GM12878 (cell line): ENCODE results near the gene LMBR1. TPM values are rescaled to one million over a fixed set of nuclear protein-coding genes. Genes with fewer than 3 reads are reported as not detected.

Experiments used
- ATAC-seq: fragments of 200-7000 bp; cut with Tn5 transposase; 3 replicates; pipeline ENCODE4 v1.9.1; 2020; ENCODE audit warnings: mild to moderate bottlenecking, moderate library complexity
- BruUV-seq: library from RNA; stranded (reverse); fragments of 400-500 nt; replicated peaks from 2 replicates; lab custom pipeline; 2021; lab: Mats Ljungman, UMichigan
- CTCF ChIA-PET: fragments of 300-600 bp; sonication (Branson Sonifier 250); formaldehyde crosslinking; extraction: SDS; loops from one replicate; lab custom pipeline; 2021; ENCODE audit warnings: inconsistent platforms; lab: Yijun Ruan, JAX
- POLR2A ChIA-PET: fragments of 350-600 bp; formaldehyde crosslinking; extraction: SDS; loops from one replicate; lab custom pipeline; 2021; ENCODE audit warnings: inconsistent platforms; lab: Charles Lee
- RAD21 ChIA-PET: fragments of 300-600 bp; sonication (Branson Sonifier 250); formaldehyde crosslinking; loops from one replicate; lab custom pipeline; 2023; ENCODE audit warnings: antibody characterized with exemption; ENCODE audit not compliant: unreplicated experiment; lab: Charles Lee
- SMC1A ChIA-PET: fragments of 300-600 bp; sonication (Branson Sonifier 250); formaldehyde crosslinking; loops from one replicate; lab custom pipeline; 2023; ENCODE audit not compliant: unreplicated experiment, uncharacterized antibody; lab: Charles Lee
- DNase-seq: peaks from one replicate; pipeline ENCODE4 v3.0.0-alpha.2; 2011; ENCODE audit warnings: low read depth, low spot score
- FAIRE-seq: peaks from 3 replicates; lab custom pipeline; 2011; peaks lifted over from hg19 to GRCh38; lab: Jason Lieb, UNC
- H2AFZ ChIP-seq: 2 replicates; pipeline ENCODE4 v1.6.0; 2011; ENCODE audit warnings: low read depth, low read length, control low read depth; ENCODE audit not compliant: control insufficient read depth
- H3K27ac ChIP-seq: 2 replicates; pipeline ENCODE4 v1.5.1; 2011; ENCODE audit warnings: control low read depth; ENCODE audit not compliant: control insufficient read depth, insufficient read depth
- H3K27me3 ChIP-seq, 2 experiments: replicated peaks in 1 of 2; 2 replicates each; pipeline versions ENCODE4 v1.6.0 to v1.6.1; 2011; ENCODE audit warnings: low read length in 1 of 2; ENCODE audit not compliant: control insufficient read depth in 2 of 2, insufficient read depth in 2 of 2
- H3K36me3 ChIP-seq, 2 experiments: 2 replicates each; pipeline ENCODE4 v1.5.1; 2011; ENCODE audit warnings: low read length in 1 of 2; ENCODE audit not compliant: control insufficient read depth in 2 of 2, insufficient read depth in 2 of 2
- H3K4me1 ChIP-seq: 2 replicates; pipeline ENCODE4 v1.6.1; 2011; ENCODE audit warnings: mild to moderate bottlenecking, low read length, moderate library complexity, mixed read lengths; ENCODE audit not compliant: control insufficient read depth, insufficient read depth
- H3K4me2 ChIP-seq: 2 replicates; pipeline ENCODE4 v1.6.0; 2011; ENCODE audit warnings: control low read depth; ENCODE audit not compliant: control insufficient read depth, insufficient read depth
- H3K4me3 ChIP-seq: fragments of 200-600 bp; sonication (generic); 2 replicates; pipeline ENCODE4 v1.5.1; 2016
- H3K79me2 ChIP-seq: 2 replicates; pipeline ENCODE4 v1.6.0; 2011; ENCODE audit warnings: low read length; ENCODE audit not compliant: control insufficient read depth, insufficient read depth
- H3K9ac ChIP-seq: 2 replicates; pipeline ENCODE4 v1.8.0; 2011; ENCODE audit warnings: low read length, control low read depth, mixed read lengths; ENCODE audit not compliant: control insufficient read depth, insufficient read depth
- H3K9me3 ChIP-seq: replicated peaks from 3 replicates; pipeline ENCODE4 v1.5.1; 2011; ENCODE audit warnings: mild to moderate bottlenecking, low read length; ENCODE audit not compliant: control insufficient read depth, insufficient read depth
- H4K20me1 ChIP-seq: 2 replicates; pipeline ENCODE4 v1.6.0; 2011; ENCODE audit not compliant: control insufficient read depth, insufficient read depth
- ATF3 ChIP-seq: IDR thresholded peaks from 2 replicates; pipeline ENCODE4 v1.6.1; 2011; ENCODE audit warnings: low read depth, mild to moderate bottlenecking, low read length, moderate library complexity, borderline replicate concordance; ENCODE audit errors: extremely low read depth
- CTCF ChIP-seq, 3 experiments: IDR thresholded peaks in 2 of 3; conservative IDR thresholded peaks in 1 of 3; 2 replicates each; pipeline ENCODE4 v1.5.1; 2011; ENCODE audit warnings: low read depth in 3 of 3, low read length in 3 of 3, mild to moderate bottlenecking in 3 of 3, control low read depth in 2 of 3, moderate library complexity in 2 of 3, inconsistent platforms in 1 of 3, mixed read lengths in 1 of 3; ENCODE audit not compliant: control insufficient read depth in 2 of 3, insufficient read depth in 1 of 3; ENCODE audit errors: extremely low read depth in 1 of 3
- EP300 ChIP-seq, 2 experiments: fragments of 150-350 bp in 1 of 2; IDR thresholded peaks; 2 replicates each; pipeline ENCODE4 v1.6.1; 2011 to 2012; ENCODE audit warnings: low read depth in 2 of 2, low read length in 2 of 2, borderline replicate concordance in 1 of 2, improper control_type of control experiment in 1 of 2, inconsistent platforms in 1 of 2; ENCODE audit not compliant: control insufficient read depth in 1 of 2
- IKZF2 ChIP-seq, 2 experiments: fragments of 450-650 bp; IDR thresholded peaks; 2 replicates each; pipeline ENCODE4 v1.6.1; 2017; ENCODE audit warnings: mild to moderate bottlenecking in 2 of 2, moderate library complexity in 2 of 2
- MAX ChIP-seq: IDR thresholded peaks from 2 replicates; pipeline ENCODE4 v1.6.1; 2012; ENCODE audit warnings: low read depth, low read length, improper control_type of control experiment
- NFYA ChIP-seq: IDR thresholded peaks from 2 replicates; pipeline ENCODE4 v1.6.1; 2011; ENCODE audit warnings: low read depth, mild to moderate bottlenecking, low read length, improper control_type of control experiment, borderline replicate concordance
- POU2F2 ChIP-seq: IDR thresholded peaks from 3 replicates; pipeline ENCODE4 v1.6.1; 2011; ENCODE audit warnings: low read depth, mild to moderate bottlenecking, low read length, borderline replicate concordance
- RELB ChIP-seq: fragments of 450-650 bp; IDR thresholded peaks from 2 replicates; pipeline ENCODE4 v1.6.1; 2017; ENCODE audit warnings: low read depth, mild to moderate bottlenecking, moderate library complexity
- SMC3 ChIP-seq: IDR thresholded peaks from 2 replicates; pipeline ENCODE4 v1.6.1; 2011; ENCODE audit warnings: low read length, improper control_type of control experiment, borderline replicate concordance
- TCF7 ChIP-seq: IDR thresholded peaks from 2 replicates; pipeline ENCODE4 v1.6.1; 2014; ENCODE audit warnings: antibody characterized with exemption, borderline replicate concordance
- WGBS: methylation state at CpG from one replicate; pipeline ENCODE4 v1.1.6; 2016; ENCODE audit warnings: low lambda C conversion rate; ENCODE audit not compliant: insufficient replicate concordance, insufficient coverage; ENCODE audit errors: missing lambda C conversion rate; 5-methylcytosine and 5-hydroxymethylcytosine counted together
- in situ Hi-C: fragments of 300-500 bp; cut with MboI; formaldehyde crosslinking; loops from 9 replicates; pipeline ENCODE4 v1.14.3; 2018; ENCODE audit warnings: mixed read lengths
- intact Hi-C: fragments of 100-400 bp; cut with micrococcal nuclease; formaldehyde crosslinking; loops from one replicate; pipeline ENCODE4 v1.14.2; 2022; ENCODE audit not compliant: unreplicated experiment
- polyA plus RNA-seq, 11 experiments: library from polyadenylated mRNA; depleted of rRNA in 4 of 11; unstranded in 6 of 11; stranded (reverse) in 5 of 11; fragments of >200 nt; fragmentation: Nextera tagmentation in 4 of 11; fragmentation: Illumina TruSeq in 1 of 11; extraction: Ambion mirVana in 4 of 11; extraction: Trizol in 1 of 11; gene quantifications; 1 replicate in 1 of 11; 2 replicates in 10 of 11; pipeline versions ENCODE4 v1.2.1 to v1.2.3, GENCODE V29; 2011 to 2016; ENCODE audit warnings: inconsistent platforms in 2 of 11, missing spikeins in 2 of 11, low read depth in 1 of 11
- total RNA-seq, 4 experiments: library from RNA; depleted of rRNA in 3 of 4; stranded (reverse); fragments of >200 nt in 3 of 4; fragmentation: Illumina TruSeq in 1 of 4; extraction: Trizol in 1 of 4; gene quantifications; 2 replicates each; pipeline versions ENCODE4 v1.2.1 to v1.2.3, GENCODE V29; 2013 to 2021
- TF ChIP-seq, protein P1 (sequence below): fragments of 450-650 bp; IDR thresholded peaks from 2 replicates; pipeline ENCODE4 v1.6.1; 2017; ENCODE audit warnings: antibody characterized with exemption, mild to moderate bottlenecking, moderate library complexity
- TF ChIP-seq, protein P2 (sequence below): IDR thresholded peaks from 2 replicates; pipeline ENCODE4 v1.6.1; 2012; ENCODE audit warnings: low read length, inconsistent platforms

The LMBR1 gene
- total and polyA plus RNA-seq, 10 of the 15 experiments (the other 5 are each of a cell fraction or from before 2014, with no cell fraction given) = 4.0 to 63.5 (median 28.8) TPM

DNA sequence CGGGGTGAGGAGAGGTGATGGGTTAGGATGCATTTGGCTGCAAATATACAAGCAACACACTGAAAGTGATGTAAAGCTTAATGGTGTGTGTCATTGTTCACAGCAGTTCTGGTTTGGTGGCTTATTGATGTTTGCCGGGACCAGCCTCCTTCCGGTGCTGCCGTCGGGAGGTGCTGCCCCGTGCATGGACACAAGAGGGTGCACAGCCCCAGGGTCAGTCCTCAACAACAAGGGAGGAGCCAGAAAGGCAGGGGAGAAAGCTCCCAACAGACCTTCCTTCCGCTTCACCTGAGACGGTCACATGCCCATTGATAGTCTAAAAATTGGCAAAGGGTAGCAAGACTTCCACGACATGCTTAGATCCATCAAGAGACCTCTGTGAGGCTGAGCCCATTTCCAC, 242.9 kb downstream of the LMBR1 start:
- no TSS peak for BruUV-seq
- Histone ChIP-seq H3K9ac (no peak overlapping the region), H4K20me1 (no peaks in the 10 kb centered on the region), H3K27me3 (no peaks in the 10 kb centered on the region), H2AFZ (no peak overlapping the region), H3K4me3 (no peak overlapping the region), H3K36me3 (no peaks in the 10 kb centered on the region), H3K27ac (no peak overlapping the region), H3K79me2 (no peaks in the 10 kb centered on the region), H3K4me2 (no peak overlapping the region), H3K9me3 (no peaks in the 10 kb centered on the region), H3K4me1 (peaks cover 7% of the 10 kb centered on the region)
- intact Hi-C loops (loop anchor here (1.0 kb wide), 1 partner anchor 167 kb away; no protein-coding TSS in a partner anchor), in situ Hi-C loops (no loop called here)
- ChIA-PET POLR2A (no interaction called here), SMC1A (interaction anchor here (0.5 to 2.3 kb wide), 4 partner anchors 9 to 238 kb away, joined by 3 to 5 read pairs (median 4); no protein-coding TSS in a partner anchor), RAD21 (interaction anchor here (0.7 to 1.7 kb wide), 2 partner anchors 9 to 167 kb away, joined by 3 to 5 read pairs; partner anchors contain the start of gene RNF32), CTCF (interaction anchor here (1.0 to 1.4 kb wide), 3 partner anchors 40 to 176 kb away, joined by 3 read pairs; no protein-coding TSS in a partner anchor)
- peak; percentile 83 for ATAC-seq
- DNase-seq = no peak
- WGBS = 73% methylated on average over 9 of the region's 9 CpGs
- FAIRE-seq = no peak
- TF ChIP-seq, protein P1, sequence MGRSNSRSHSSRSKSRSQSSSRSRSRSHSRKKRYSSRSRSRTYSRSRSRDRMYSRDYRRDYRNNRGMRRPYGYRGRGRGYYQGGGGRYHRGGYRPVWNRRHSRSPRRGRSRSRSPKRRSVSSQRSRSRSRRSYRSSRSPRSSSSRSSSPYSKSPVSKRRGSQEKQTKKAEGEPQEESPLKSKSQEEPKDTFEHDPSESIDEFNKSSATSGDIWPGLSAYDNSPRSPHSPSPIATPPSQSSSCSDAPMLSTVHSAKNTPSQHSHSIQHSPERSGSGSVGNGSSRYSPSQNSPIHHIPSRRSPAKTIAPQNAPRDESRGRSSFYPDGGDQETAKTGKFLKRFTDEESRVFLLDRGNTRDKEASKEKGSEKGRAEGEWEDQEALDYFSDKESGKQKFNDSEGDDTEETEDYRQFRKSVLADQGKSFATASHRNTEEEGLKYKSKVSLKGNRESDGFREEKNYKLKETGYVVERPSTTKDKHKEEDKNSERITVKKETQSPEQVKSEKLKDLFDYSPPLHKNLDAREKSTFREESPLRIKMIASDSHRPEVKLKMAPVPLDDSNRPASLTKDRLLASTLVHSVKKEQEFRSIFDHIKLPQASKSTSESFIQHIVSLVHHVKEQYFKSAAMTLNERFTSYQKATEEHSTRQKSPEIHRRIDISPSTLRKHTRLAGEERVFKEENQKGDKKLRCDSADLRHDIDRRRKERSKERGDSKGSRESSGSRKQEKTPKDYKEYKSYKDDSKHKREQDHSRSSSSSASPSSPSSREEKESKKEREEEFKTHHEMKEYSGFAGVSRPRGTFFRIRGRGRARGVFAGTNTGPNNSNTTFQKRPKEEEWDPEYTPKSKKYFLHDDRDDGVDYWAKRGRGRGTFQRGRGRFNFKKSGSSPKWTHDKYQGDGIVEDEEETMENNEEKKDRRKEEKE = no peak
- TF ChIP-seq EP300 (IDR thresholded peaks at IDR 0.05; ENCODE audit: borderline replicate concordance in 1 of 2, control insufficient read depth in 1 of 2, low read depth in 2 of 2, low read length in 2 of 2) (no peak), TCF7 (no peak), ATF3 (no peak), IKZF2 (IDR thresholded peaks at IDR 0.05) (no peak), NFYA (no peak), RELB (no peak), SMC3 (peak; percentile 39; the same call in 1 of the 2 replicates), MAX (no peak), CTCF (IDR thresholded peaks at IDR 0.05 in 2 of 3, conservative IDR thresholded peaks at IDR 0.05 in 1 of 3; ENCODE audit: control insufficient read depth in 2 of 3, extremely low read depth in 1 of 3, insufficient read depth in 1 of 3, low read depth in 3 of 3, low read length in 3 of 3) (peak; percentile 29 to 47 (median 40); a peak in 4 of 6 replicates), POU2F2 (no peak)
- TF ChIP-seq, protein P2, sequence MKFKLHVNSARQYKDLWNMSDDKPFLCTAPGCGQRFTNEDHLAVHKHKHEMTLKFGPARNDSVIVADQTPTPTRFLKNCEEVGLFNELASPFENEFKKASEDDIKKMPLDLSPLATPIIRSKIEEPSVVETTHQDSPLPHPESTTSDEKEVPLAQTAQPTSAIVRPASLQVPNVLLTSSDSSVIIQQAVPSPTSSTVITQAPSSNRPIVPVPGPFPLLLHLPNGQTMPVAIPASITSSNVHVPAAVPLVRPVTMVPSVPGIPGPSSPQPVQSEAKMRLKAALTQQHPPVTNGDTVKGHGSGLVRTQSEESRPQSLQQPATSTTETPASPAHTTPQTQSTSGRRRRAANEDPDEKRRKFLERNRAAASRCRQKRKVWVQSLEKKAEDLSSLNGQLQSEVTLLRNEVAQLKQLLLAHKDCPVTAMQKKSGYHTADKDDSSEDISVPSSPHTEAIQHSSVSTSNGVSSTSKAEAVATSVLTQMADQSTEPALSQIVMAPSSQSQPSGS = no peak
